ENCODE data around the gene MT1F. TPM values are rescaled to one million over a fixed set of nuclear protein-coding genes. Genes with fewer than 3 reads are reported as not detected.
A peak's percentile ranks its signal among the peaks of the same experiment; 100 is the strongest.

The MT1F gene
- total RNA-seq, 2 donors from 2014 or later = 27.5 to 92.0 TPM

DNA sequence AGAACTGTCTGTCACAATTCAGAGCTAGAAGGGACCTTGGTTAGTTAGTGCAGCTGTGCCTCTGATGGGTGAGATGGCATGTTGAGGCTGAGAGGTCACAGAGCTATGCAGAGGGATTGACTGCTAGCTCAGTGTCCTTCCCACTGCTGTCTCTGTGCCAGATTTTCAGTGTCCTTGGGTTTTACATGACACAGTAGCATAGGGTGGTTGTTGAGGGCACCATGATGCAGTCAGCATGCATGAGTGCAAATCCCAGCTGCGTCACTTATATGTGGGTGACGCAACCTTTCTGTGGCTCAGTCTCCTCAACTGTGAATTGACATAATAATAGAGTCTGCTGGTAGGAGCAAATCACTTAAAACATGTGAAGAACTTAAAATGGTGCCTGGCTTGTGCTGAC, 16.6 kb upstream of the MT1F start:
- DNase-seq (no peak), ATAC-seq (no peak)
- Histone ChIP-seq H3K4me1 (peaks cover 24% of the 10 kb centered on the region), H3K27ac (no peak overlapping the region), H3K9me3 (no peaks in the 10 kb centered on the region), H3K4me3 (no peak overlapping the region), H3K27me3 (no peaks in the 10 kb centered on the region), H3K36me3 (replicated peaks in 1 of 2; ENCODE audit: insufficient read depth in 1 of 2, low read depth in 2 of 2) (no peaks in the 10 kb centered on the region)
- TF ChIP-seq POLR2A (IDR thresholded peaks at IDR 0.05) = no peak
- TF ChIP-seq, protein P1, sequence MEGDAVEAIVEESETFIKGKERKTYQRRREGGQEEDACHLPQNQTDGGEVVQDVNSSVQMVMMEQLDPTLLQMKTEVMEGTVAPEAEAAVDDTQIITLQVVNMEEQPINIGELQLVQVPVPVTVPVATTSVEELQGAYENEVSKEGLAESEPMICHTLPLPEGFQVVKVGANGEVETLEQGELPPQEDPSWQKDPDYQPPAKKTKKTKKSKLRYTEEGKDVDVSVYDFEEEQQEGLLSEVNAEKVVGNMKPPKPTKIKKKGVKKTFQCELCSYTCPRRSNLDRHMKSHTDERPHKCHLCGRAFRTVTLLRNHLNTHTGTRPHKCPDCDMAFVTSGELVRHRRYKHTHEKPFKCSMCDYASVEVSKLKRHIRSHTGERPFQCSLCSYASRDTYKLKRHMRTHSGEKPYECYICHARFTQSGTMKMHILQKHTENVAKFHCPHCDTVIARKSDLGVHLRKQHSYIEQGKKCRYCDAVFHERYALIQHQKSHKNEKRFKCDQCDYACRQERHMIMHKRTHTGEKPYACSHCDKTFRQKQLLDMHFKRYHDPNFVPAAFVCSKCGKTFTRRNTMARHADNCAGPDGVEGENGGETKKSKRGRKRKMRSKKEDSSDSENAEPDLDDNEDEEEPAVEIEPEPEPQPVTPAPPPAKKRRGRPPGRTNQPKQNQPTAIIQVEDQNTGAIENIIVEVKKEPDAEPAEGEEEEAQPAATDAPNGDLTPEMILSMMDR (IDR thresholded peaks at IDR 0.05) = no peak
- intact Hi-C loops (cut with DNase I) = no loop called here
- WGBS, 2 donors = 85 to 100% methylated on average over 2 of the region's 2 CpGs

DNA sequence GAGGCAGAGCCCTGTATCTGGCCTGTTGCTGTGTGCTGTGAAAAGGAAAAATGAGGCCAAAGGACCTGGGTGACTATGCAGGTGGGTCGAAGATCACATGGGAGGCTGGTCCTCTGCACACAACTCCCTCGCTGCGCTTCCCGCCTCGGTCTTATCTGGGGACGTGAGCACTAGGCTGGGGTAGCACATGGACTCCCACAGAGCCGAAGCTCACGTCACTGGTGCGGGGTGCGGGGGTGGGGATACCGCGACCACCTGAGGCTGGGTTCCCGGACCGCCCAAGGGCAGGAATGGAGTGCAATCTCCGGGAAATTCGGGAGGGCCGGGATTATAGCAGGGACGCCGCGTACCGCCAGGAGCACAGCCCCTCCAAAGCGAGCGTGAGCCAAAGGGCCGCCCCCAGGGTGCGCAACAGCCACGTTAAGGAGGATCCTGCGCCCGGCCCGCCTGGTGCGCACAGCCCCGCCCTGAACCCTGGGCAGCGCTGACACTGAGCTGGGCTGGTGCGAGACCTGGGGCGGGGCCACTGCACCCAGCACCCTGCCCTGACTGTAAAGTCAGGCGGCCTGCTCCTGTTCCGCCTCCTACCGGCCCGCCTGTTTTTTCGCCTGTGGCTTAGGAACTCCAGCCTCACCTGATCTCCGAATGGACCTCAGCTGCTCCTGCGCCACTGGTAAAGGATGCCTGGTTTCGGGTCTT, 14.5 kb upstream of the MT1F start:
- H3K4me3 ChIP-seq = no peak overlapping the region
- 2% methylated on average over 16 to 42 of the region's 42 CpGs for WGBS, 2 donors
- no peaks in the 10 kb centered on the region for H3K27me3 ChIP-seq
- ATAC-seq (peak; percentile 98), DNase-seq (peak; percentile 88 to 95 (median 90))
- peak overlapping the region; percentile 54 to 75 (median 70) for H3K27ac ChIP-seq
- no peaks in the 10 kb centered on the region for H3K36me3 ChIP-seq (replicated peaks in 1 of 2; ENCODE audit: insufficient read depth in 1 of 2, low read depth in 2 of 2)
- peaks cover 18% of the 10 kb centered on the region for H3K4me1 ChIP-seq
- intact Hi-C loops (cut with DNase I) = no loop called here
- no peaks in the 10 kb centered on the region for H3K9me3 ChIP-seq
- TF ChIP-seq POLR2A (IDR thresholded peaks at IDR 0.05) = peak in 2 of 3 donors; percentile 63 to 68
- TF ChIP-seq, protein P1 (IDR thresholded peaks at IDR 0.05) = peak; percentile 34 to 90 (median 72)

DNA sequence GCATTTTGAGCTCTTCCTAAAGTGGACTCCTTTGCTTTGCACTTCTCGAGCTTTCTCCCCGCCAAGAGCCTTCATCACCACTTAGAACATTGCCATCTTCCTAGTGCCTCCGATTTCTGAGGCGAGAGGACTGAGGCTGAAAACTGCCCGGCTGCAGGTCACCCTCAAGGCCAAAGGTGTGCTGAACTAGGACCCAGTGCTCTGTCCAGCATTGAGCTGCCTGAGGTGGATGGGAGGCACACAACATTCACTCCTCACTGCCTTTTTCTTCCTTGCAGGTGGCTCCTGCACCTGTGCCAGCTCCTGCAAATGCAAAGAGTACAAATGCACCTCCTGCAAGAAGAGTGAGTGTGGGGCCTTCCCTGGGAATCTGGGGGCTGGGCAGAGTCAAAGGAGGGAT, 13.9 kb upstream of the MT1F start:
- no peak for ATAC-seq
- Histone ChIP-seq H3K36me3 (replicated peaks in 1 of 2; ENCODE audit: insufficient read depth in 1 of 2, low read depth in 2 of 2) (no peaks in the 10 kb centered on the region), H3K4me1 (peaks cover 13% of the 10 kb centered on the region), H3K27me3 (no peaks in the 10 kb centered on the region), H3K9me3 (no peaks in the 10 kb centered on the region), H3K4me3 (no peak overlapping the region), H3K27ac (peak overlapping the region in 3 of 4 donors; percentile 64 to 75 (median 75))
- 32 to 58% methylated on average over 5 of the region's 5 CpGs for WGBS, 2 donors
- intact Hi-C loops (cut with DNase I) = no loop called here
- no peak for TF ChIP-seq POLR2A (IDR thresholded peaks at IDR 0.05)
- TF ChIP-seq, protein P1 (IDR thresholded peaks at IDR 0.05) = no peak
- DNase-seq = no peak

DNA sequence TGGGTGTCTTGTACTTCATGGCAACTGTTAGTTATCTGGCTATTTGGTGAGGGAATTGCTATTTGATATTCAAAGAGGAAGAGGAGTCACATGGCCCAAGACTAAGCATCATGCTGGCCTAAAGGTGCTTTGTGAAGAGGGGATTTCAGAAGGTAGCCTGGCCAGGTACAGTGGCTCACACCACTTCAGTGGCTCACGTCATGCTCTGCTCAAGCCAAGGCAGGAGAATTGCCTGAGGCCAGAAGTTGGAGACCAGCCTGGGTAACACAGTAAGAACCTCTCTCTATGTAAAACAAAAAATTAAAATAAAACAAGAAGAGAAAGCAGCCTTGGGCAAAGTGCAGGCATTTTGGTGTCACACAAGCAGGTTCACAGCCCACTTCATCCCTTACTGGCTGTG, 12.4 kb upstream of the MT1F start:
- WGBS, 2 donors = 81 to 88% methylated on average over 1 of the region's 1 CpG
- H3K9me3 ChIP-seq = no peaks in the 10 kb centered on the region

More for the DNA sequence above, 12.4 kb upstream of the MT1F start:
- H3K36me3 ChIP-seq (replicated peaks in 1 of 2; ENCODE audit: insufficient read depth in 1 of 2, low read depth in 2 of 2) = no peaks in the 10 kb centered on the region
- no peak for DNase-seq
- H3K4me3 ChIP-seq = no peak overlapping the region
- H3K27ac ChIP-seq = no peak overlapping the region
- no peak for ATAC-seq
- intact Hi-C loops (cut with DNase I) = no loop called here
- H3K4me1 ChIP-seq = peaks cover 9% of the 10 kb centered on the region
- TF ChIP-seq, protein P1 (IDR thresholded peaks at IDR 0.05) = no peak
- TF ChIP-seq POLR2A (IDR thresholded peaks at IDR 0.05) = no peak
- H3K27me3 ChIP-seq = no peaks in the 10 kb centered on the region
